HG03439 (cell line): ENCODE results near the gene CER1.

Experiments
- ATAC-seq: cut with Tn5 transposase; IDR thresholded peaks from one replicate; pipeline ENCODE4 v1.9.1; 2021; ENCODE audit warnings: mild to moderate bottlenecking, moderate library complexity; ENCODE audit not compliant: unreplicated experiment

CER1 gene, protein sequence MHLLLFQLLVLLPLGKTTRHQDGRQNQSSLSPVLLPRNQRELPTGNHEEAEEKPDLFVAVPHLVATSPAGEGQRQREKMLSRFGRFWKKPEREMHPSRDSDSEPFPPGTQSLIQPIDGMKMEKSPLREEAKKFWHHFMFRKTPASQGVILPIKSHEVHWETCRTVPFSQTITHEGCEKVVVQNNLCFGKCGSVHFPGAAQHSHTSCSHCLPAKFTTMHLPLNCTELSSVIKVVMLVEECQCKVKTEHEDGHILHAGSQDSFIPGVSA

DNA sequence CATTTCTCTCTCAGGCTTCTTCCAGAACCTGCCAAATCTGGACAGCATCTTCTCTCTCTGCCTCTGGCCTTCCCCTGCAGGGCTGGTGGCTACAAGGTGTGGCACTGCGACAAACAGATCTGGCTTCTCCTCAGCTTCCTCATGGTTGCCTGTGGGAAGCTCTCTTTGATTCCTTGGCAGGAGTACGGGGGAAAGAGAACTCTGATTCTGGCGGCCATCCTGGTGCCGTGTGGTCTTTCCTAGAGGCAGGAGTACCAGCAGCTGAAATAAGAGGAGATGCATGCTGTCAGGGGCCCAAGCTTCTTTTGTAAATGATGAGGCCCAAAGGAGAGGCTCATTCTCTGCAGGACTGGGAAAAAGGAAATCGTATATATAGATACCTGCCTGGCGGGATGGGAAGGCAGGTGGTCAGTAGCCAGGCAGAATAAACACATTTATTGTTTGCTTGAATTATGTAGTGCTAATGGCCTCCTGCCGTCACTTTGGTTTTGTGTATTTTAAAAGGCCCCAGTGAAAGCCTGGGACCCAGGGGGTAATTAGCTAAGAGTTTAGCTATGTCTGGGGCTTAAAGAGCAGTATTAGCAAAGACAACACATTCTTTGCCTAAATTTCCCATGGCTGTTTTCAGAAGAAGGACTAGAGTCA is at the start of gene CER1:
Gene CER1, minus strand, starts transcription at position 343 of the 645 bp plus-strand sequence. Its CDS starts 61 bp downstream, at position 282.
- ATAC-seq, result no peak

DNA sequence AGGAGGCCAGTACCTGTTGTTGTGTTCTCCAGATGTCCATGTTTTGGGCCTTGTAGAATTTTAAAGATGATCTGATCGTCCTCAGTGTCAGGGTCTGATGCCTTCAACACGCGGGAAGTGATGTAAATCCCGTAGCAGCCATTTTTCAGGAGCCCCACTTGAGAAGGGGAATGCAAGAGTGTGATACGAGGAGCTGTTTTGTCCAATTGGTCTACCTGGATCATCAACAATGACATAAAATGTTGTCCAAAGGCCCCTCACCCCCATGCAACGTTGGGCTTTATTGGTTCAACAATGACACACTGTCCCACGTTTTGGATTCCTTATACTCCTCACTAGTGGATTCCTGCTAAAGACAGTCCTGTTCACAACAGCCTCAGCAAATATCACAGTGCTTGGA is 48.1 kb upstream of the CER1 start:
- ATAC-seq, result no peak

DNA sequence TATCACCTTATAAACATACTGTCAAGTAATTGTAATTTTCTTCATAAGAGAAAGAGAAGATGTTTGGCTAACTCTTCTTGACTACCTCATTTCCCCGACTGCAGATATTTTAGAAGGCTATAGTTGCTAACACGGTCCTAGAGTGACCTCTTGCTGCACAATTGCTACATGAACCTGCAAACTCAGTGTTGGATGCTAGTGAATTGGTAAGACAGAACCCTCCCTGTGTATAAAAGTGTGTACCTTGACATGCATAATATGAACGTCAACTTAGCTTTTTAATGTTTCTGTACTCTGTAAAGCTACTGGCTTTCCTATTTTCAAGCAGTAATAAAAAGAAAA is 46.7 kb upstream of the CER1 start:
- ATAC-seq, result no peak

DNA sequence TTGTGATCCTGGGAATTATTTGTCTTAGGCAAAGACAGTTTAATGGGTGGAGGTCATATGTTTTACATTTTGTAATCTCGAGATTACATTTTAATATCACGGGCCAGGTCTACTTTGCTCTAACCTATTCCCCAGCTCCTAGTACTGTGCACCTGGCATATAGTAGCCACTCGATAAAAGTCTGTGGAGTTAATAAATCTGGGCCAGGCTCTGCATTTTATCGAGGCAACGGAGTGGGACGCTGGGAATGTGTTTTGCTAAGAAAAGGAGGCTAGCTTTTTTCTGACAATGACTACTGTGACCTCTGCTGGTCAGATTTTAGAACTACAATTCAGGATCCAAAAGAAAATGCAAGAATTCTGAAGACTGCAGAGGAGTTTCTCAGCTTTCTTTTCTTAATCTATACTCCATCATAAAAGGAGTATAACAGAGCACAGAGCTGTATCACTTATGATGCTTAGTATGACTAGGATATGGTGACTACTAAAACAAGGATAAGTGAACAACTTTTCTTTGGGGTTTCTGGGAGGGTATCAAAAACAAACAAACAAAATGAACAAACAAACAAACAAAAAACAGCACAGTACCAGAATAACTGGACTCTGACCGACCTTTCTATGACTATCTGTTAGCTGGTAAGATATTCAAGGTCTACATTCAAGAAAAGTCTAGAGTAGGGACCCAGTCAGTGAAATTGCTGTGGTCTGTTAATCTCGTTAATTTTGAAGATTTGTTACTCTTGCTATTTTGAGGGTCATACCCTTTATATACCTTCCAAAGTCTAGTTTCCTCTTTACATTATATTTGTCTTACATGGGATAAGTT is 46.1 kb upstream of the CER1 start:
- peak; percentile 56 for ATAC-seq

DNA sequence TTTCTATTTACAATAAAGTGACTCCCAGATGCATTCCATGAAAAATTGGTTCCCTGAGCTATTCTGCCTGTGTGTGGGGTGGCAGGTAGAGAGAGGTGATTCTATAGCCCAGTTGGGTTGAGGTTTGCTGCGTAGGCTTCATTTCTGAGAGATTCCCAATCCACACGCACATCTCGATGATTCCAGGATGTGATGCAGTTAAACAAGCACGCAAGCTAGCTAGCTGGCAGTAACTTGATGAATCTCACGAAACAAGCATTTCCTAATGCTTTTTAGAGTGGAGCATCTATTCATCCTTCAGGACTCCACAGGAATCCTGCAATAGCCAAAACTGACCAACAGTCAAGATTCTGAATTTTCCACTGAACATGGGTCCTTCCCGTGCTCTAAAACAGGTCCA is 43.8 kb upstream of the CER1 start:
- ATAC-seq, result no peak

DNA sequence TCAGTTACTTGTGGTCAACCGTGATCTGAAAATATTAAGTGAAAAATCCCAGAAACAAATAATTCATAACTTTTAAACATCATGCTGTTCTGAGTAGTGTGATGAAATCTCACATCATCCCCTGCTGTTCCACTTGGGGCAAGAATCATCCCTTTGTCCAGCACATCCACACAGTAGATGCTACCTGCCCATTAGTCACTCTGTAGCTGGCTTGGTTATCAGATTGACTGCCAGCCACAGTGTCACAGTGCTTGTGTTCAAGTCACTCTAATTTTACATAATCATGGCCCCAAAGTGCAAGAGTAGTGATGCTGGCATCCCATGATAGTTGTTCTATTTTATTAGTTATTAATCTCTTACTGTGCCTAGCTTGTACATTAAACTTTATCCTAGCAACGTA is 39.1 kb upstream of the CER1 start:
- no peak for ATAC-seq

DNA sequence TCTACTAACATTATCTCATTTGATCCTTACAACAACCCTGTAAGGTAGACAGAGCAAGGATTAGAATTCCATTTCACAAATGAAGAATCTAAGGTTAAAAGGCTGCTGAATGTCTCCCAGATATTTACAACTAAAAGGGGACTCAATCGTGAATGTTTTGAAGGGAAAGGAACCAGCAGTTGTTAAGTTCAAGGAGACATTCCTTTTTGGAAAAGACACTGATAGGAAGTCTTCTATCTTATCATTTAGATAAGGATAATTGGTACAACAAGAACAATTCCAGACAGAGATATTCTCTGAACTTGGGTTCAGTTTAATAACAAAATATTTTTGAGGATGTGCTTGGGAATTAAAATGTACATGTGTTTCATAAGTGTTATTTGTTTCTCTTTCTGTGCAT is 37.5 kb upstream of the CER1 start:
- ATAC-seq, result no peak

DNA sequence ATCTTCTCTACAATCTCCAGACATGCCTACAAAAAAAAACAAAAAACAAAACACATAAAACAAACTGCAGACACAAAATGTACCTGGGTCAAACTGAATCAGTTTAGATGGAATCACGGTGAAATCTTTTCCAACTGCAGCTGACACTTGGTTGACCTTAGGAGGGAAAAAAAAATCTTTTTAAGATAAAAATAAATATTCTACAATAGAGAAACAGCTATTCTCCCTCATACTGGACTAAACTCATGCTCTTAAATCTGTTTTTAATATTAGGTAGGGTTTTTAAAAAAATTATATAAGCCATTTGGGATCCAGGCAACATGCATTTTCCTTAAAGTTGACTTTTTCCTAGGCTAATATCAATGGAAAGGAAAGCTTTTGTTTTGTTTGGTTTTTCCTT is 33.8 kb upstream of the CER1 start:
- no peak for ATAC-seq

DNA sequence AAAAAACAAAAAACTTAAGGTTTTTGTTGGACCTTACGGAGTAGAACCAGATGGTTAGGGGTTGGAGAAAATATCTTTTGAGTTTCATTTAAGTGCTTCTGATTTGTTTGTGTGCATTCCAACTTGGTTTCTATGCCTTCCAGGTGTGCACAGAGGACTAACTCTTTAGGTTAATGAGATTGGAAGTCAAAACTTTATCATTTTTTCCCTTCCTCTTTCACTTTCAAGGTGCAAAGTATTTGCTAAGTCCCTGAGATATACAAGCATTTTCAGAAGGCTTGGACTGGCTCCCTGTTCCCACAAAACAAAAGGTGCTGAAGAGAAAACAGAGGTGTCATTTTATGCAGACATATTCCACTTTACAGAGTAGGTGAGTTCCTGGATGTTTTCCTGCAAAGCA is 30.3 kb upstream of the CER1 start:
- no peak for ATAC-seq

DNA sequence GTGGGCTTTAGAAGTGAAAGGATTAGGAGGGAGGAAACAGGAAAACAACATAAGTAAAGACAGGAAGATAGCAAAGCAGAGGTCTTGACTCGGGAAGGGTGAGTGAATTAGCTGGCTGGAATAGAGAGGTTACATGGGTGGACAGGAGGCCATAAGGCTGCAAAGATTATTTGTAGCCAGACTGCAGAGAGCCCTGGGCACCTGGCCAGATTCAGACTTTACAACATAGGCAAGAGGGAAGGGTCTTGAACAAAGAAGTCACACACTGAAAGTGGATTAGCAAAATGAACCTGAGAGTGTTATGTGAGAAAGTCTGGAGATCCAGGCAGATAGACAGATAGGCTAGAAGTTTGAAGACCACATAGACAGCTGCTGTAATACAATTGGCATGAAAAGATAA is 29.7 kb upstream of the CER1 start:
- ATAC-seq, result no peak

DNA sequence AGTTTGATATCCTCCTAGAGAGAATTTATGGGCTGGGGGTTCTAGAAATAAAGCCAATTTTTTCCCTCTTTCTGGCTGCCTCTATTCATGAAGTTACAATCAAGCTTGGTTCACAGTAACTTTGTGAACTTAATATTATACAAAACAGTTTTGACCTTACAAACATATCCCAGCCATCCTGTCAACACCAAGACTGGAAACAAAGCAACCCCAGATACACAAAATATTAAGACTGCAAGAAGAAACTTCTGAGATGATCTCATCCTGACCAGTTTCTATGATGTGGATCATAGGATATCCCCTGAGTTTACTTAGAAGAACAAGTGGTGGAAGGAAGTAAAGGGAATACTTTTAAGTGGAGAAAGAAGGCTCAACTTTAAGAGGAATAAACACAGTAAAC is 28.3 kb upstream of the CER1 start:
- ATAC-seq, result no peak

DNA sequence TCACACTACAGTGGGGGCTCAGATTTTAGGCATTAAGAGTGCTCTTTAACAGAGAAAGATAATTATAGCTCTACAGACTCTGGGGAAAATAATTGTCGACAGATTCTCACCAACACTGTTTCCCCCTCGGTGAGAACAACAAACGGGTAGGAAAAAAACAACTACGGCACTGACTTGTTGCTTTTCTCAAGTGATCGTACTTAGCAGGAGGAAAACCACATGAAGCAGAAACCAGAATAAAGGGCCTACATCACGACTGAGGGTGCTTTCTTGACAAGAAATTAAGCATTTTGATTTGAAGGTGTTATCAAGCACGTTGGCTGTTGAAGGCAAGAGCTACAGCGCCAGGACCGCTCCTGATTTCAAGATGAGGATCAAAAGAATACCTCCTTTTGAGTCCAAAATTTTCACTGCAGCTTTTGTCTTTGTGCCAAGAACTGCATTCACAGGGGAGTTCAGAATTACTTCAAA is 27.2 kb upstream of the CER1 start:
- ATAC-seq, result no peak

DNA sequence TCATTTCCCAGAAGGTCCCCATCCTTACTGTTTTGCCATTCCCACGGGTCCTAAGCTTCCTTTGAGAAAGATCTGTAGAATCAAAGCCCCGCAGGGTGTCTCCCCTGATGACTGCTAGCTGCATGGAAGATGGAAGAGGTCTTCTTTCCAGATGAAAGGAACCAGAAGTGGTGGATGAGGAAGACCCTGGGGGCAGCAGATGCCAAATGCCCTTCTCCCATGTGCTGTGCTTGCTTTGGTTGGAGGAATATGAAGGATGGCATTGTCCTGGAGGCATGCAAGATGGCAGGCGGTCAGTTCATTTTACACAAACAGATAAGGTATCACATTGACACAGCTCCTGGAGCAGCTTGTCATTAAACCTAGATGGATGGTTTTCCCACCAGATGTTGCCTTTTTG is 25.8 kb upstream of the CER1 start:
- no peak for ATAC-seq

DNA sequence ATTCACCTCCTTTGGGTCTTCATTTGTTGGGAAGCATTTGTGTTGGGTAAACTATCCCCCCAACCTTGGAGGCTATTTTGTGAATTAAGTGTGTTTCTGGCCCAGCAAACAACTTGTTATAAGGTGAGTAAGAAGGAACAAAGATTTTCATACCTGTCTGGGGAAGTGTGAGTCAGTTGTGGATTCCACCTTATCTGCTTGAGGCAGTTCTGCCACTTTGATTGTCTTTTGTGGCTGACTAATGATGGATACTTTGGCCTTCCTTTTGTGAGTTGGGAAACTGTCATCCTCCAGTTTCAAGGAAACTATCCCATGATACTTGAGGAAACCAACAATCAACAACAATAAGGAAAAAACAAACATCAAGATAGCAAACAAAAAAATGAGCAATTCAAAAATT is 24.6 kb upstream of the CER1 start:
- no peak for ATAC-seq

DNA sequence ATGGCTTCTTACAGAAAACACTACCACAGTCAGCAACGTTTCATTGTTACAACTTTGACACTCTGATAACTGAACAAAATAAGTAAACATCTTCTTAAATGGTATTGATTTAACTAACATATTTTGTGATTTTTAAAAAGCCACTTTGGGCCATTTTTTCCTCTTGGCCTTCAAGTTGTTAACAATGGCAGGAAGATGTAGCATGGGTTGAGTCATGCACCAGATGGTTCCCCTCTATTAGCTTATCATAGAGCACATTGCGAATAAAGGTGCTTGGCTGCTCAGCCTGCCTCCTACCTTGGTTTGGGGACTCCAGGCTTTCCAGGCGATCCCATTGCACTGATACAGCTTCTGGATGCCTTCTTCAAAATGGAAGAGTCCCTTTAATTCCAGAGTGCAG is 24.1 kb upstream of the CER1 start:
- ATAC-seq, result no peak

DNA sequence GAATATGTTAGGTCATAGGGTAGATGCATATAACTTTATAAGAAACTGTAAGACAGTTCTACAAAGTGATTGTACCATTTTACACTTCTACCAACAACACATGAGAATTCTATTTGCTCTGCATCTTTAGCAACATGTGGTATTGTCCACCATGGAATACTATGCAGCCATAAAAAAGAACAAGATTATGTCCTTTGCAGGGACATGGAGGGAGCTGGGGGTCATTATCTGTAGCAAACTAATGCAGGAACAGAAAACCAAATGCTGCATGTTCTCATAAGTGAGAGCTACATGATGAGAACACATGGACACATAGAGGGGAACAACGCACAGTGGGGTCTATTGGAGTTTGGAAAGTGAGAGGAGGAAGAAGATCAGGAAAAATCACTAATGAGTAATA is 22.2 kb upstream of the CER1 start:
- ATAC-seq, result no peak

DNA sequence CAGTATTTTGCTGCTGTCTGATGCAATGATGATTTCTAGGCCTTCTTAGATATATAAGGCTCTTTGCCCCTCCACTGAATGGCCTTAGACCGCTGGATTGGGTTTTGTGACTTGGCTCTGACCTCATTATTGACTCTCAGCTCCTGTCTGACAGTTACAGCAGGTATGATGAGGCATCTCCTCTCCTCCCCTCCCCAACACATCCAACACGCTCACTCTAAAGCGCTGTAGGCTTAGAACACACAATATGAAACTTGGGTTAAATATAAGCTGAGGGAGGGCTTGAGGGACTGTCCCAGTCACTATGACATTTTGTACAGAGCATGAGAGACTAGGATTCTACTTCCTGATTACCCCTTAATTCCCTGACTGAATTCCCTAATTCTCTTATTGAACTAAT is 18.8 kb upstream of the CER1 start:
- no peak for ATAC-seq

DNA sequence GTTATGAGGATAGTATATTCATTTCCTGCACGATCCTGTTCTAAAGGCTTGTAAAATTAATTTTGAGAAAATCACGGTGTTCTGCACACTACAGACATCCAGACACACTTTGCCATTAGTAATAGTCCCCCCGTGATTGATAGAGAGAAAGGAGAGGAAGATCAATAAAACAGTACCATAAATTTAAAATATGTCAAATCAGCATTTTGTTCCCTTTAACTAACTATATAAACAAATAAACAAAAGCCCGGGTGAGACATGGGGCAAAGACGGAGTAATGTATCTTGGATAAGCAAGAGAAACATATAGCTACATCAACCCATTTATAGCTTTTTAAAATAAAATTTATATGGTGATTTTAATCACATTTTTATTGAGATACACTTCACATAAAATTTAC is 10.6 kb upstream of the CER1 start:
- ATAC-seq, result no peak

DNA sequence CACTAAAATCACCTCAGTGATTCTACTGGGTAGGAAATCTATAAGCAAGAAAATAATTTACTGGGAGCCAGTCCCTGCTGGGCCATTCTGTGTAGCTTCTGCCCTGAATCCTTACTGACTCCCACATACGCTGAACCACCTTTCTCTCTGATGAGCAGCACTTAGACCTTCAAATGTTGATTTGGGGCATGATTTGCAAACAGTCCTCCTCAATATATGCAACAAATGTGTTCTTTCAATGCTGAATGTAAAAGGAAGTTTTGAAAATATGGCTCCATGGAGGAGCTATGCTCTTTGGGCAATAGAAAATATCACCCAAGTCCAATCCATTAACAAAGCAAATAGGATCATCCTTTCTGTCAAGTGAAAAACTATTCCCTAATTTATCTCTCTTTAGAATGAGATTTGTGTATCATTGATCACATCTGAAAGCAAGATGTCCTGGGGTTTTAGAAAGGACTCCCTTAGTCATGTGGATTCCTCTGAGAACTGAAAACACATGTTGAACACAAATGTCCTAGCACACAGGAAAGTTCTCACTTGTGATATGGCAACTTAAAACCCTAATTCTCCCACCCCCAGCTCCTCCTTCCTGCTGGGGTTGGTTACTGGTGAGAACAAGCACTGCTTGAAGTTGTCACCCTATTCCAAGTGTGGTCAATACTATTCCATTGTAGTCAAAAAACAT is 8.9 kb upstream of the CER1 start:
- no peak for ATAC-seq

DNA sequence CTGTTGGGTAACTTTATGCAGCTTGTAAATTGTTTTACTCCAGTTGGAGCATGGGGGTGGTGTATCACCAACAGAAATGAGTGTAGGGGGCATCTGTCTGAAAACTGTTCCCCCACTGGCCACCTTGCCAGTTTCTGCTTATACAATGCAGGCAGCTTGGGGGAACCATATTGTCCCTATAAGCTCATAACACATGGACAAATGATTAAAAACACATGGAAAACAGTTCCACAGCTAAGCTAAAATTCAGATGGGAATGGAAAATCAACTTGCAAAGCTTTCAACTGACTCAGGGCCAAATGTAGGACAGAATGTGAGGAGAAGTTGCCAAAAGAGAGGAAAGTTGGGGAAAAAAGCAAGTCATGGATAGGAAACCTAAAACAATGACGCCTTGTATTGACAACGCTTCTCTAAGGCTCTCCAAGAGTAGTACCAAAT is 7.9 kb upstream of the CER1 start:
- no peak for ATAC-seq

DNA sequence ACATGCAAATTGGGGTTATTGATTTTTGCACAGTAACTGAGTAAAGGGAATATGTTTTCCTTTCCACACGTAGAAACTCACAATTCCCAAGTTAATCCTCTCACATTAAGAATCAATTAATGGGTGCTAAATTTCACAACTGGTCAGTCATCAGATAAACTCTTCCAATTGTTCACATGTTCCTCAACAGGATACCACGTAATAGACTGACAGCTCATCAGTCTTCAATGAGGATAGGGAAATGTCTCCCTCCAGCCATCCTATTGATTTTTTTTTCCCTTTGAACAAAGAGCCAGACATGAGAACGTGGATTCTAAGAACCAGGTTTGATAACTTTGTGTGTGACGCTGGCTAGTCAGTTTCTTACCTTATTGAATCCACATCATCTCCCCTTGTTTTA is 768 bp upstream of the CER1 start:
- no peak for ATAC-seq
